OCI-M2 (cell line): ENCODE data around the gene NPAS3.

Experiments
- DNase-seq: peaks from one replicate; lab custom pipeline; 2025; ENCODE audit not compliant: unreplicated experiment; lab: John Stamatoyannopoulos, UW

Gene NPAS3

GRCh38 chr14:33315217-33315616 lies 376.5 kb downstream of the NPAS3 start:
- no peak for DNase-seq

GRCh38 chr14:33315721-33316120 lies 377.0 kb downstream of the NPAS3 start:
- no peak for DNase-seq

GRCh38 chr14:33317675-33318074 lies 379.0 kb downstream of the NPAS3 start:
- no peak for DNase-seq

GRCh38 chr14:33323979-33324378 lies 385.3 kb downstream of the NPAS3 start:
- no peak for DNase-seq

- DNase-seq = no peak
Observed at GRCh38 chr14:33331176-33331949, 392.7 kb downstream of the NPAS3 start.

GRCh38 chr14:33332497-33332896 lies 393.8 kb downstream of the NPAS3 start:
- no peak for DNase-seq

GRCh38 chr14:33335366-33335765 lies 396.7 kb downstream of the NPAS3 start:
- no peak for DNase-seq

GRCh38 chr14:33342299-33342974 lies 403.8 kb downstream of the NPAS3 start:
- DNase-seq = no peak

- no peak for DNase-seq
Observed at GRCh38 chr14:33343016-33343415, 404.3 kb downstream of the NPAS3 start.

- no peak for DNase-seq
Observed at GRCh38 chr14:33347796-33348195, 409.1 kb downstream of the NPAS3 start.

- no peak for DNase-seq
Observed at GRCh38 chr14:33348510-33348909, 409.8 kb downstream of the NPAS3 start.

GRCh38 chr14:33349871-33350270 lies 411.2 kb downstream of the NPAS3 start:
- DNase-seq = no peak

- no peak for DNase-seq
Observed at GRCh38 chr14:33350366-33350990, 411.8 kb downstream of the NPAS3 start.

GRCh38 chr14:33352821-33353220 lies 414.1 kb downstream of the NPAS3 start:
- DNase-seq = no peak

- no peak for DNase-seq
Observed at GRCh38 chr14:33356181-33356580, 417.5 kb downstream of the NPAS3 start.

- DNase-seq = no peak
Observed at GRCh38 chr14:33357225-33358010, 418.7 kb downstream of the NPAS3 start.

- no peak for DNase-seq
Observed at GRCh38 chr14:33359288-33359881, 420.7 kb downstream of the NPAS3 start.

- DNase-seq = no peak
Observed at GRCh38 chr14:33362934-33363333, 424.3 kb downstream of the NPAS3 start.

GRCh38 chr14:33363682-33364081 lies 425.0 kb downstream of the NPAS3 start:
- DNase-seq = no peak

GRCh38 chr14:33364466-33364865 lies 425.8 kb downstream of the NPAS3 start:
- DNase-seq = no peak

GRCh38 chr14:33369041-33369440 lies 430.4 kb downstream of the NPAS3 start:
- DNase-seq = no peak
